ENCODE measurements around the gene FGFR3. TPM values are rescaled to one million over a fixed set of nuclear protein-coding genes. Genes with fewer than 3 reads are reported as not detected.
A peak's percentile ranks its signal among the peaks of the same experiment; 100 is the strongest.

Gene FGFR3
- total RNA-seq, 4 donors from 2014 or later, result 0.78 to 5.1 (median 1.6) TPM

DNA sequence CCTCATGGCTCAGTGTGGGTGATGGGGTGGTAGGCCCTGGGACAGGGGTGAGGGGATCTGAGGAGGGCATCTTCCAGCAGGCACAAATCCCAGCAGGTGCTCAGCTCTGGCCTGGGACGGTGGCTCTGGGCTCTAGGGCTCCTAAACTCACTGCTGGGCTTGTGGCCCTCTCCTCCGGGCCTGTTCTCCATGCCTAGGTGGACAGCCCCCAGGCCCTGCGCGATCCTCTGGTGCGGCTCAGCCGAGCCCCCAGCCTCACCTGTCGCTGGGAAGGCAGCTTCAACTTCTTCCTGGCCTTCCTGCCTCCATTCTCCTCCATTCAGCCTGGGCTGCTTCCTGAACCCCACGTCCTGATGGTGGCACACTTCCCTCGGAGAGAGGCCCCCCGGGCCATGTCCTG is 19.3 kb upstream of the FGFR3 start:
- no peak overlapping the region for H3K27ac ChIP-seq
- peaks cover 3 to 11% of the 10 kb centered on the region in 2 donors for H3K4me1 ChIP-seq
- no peaks in the 10 kb centered on the region for H3K36me3 ChIP-seq
- no peak for TF ChIP-seq POLR2A (IDR thresholded peaks at IDR 0.05)
- TF ChIP-seq, protein P1, sequence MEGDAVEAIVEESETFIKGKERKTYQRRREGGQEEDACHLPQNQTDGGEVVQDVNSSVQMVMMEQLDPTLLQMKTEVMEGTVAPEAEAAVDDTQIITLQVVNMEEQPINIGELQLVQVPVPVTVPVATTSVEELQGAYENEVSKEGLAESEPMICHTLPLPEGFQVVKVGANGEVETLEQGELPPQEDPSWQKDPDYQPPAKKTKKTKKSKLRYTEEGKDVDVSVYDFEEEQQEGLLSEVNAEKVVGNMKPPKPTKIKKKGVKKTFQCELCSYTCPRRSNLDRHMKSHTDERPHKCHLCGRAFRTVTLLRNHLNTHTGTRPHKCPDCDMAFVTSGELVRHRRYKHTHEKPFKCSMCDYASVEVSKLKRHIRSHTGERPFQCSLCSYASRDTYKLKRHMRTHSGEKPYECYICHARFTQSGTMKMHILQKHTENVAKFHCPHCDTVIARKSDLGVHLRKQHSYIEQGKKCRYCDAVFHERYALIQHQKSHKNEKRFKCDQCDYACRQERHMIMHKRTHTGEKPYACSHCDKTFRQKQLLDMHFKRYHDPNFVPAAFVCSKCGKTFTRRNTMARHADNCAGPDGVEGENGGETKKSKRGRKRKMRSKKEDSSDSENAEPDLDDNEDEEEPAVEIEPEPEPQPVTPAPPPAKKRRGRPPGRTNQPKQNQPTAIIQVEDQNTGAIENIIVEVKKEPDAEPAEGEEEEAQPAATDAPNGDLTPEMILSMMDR (IDR thresholded peaks at IDR 0.05), result no peak
- WGBS, 2 donors, result 93 to 95% methylated on average over 3 to 10 of the region's 10 CpGs
- no peak for DNase-seq
- no peak overlapping the region for H3K4me3 ChIP-seq (replicated peaks in 1 of 3)
- H3K27me3 ChIP-seq, result no peaks in the 10 kb centered on the region
- H3K9me3 ChIP-seq, result no peaks in the 10 kb centered on the region
- intact Hi-C loops (cut with DNase I), result no loop called here

DNA sequence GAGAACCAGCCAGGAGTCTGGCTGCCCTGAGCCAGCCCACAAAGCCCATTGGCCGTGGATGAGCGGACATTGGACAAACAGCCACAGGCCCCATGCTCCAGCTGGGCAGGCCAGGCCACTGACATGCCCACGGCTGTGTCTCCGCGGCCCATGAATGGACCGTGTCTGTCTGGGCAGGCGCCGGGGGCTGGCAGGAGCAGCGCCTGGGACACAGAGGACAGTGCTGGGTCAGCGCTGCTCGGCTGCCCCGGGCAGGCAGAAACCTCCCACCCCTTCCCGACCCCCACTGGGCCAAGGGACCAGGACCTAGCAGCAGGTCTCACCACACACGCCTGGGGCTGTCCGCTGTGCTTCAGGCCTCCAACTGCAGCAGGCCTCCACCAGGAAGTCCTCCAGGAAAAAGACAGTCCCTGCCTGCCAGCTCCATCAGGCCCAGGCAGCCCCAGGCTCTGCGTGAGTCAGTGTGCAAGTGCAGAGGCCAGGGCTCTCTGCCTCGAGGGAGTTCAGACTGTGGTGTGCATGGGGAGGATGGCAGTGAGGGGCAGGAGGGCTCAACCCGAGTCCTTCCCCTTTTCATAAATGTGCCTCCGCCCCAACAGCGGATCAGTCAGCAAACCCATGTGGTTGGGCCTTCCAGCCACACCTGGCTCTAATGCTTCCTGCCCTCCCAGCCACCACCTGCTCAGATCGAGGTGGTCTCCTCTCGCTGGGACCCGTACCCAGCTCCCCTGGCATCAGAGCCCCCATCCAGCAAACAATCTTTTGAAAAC is 17.2 kb upstream of the FGFR3 start:
- 64 to 72% methylated on average over 10 to 11 of the region's 23 CpGs for WGBS, 2 donors
- intact Hi-C loops (cut with DNase I), result no loop called here
- no peaks in the 10 kb centered on the region for H3K27me3 ChIP-seq

DNA sequence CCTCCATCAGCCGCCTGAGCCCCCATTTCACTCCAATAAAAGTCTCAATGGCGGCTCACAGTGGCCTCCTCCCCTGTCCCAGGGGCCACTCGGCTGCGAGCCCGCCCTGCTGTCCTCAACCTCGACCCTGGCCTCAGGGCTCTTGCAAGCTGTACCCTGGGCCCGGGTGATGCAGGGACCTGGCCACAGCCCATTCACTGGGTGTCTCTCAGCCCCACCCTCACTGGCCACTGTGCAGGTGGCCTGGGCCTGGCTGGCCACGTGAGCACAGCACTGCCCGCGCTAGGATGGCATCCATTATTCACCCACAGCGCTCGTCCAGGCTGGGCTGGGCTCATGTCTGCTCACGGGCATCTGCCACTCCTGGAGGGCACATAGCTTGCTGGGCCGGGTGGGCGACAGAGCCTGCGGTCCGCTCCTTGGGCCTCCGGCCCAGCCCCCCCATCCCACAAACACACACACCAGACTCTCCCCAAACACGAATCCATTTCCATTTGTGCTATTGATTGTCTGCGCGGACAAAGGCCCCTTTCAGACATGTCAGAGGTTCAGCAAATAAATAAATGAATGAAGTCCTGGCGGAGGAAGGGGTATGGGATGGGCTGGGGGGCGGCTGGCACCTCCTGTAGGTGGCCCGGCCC is 16.5 kb upstream of the FGFR3 start:
- H3K36me3 ChIP-seq, result no peaks in the 10 kb centered on the region
- WGBS, 2 donors, result 94 to 96% methylated on average over 20 to 23 of the region's 24 CpGs
- no peak for DNase-seq
- no peak overlapping the region for H3K4me3 ChIP-seq (replicated peaks in 1 of 3)
- no peaks in the 10 kb centered on the region for H3K27me3 ChIP-seq
- H3K9me3 ChIP-seq, result no peaks in the 10 kb centered on the region
- TF ChIP-seq, protein P1 (IDR thresholded peaks at IDR 0.05), result no peak
- TF ChIP-seq POLR2A (IDR thresholded peaks at IDR 0.05), result no peak
- no peak overlapping the region for H3K27ac ChIP-seq
- intact Hi-C loops (cut with DNase I), result no loop called here
- peaks cover 3 to 11% of the 10 kb centered on the region in 2 donors for H3K4me1 ChIP-seq

More for the DNA sequence above, 17.2 kb upstream of the FGFR3 start:
- DNase-seq, result peak; percentile 40 to 45
- no peaks in the 10 kb centered on the region for H3K9me3 ChIP-seq
- peaks cover 3 to 11% of the 10 kb centered on the region in 2 donors for H3K4me1 ChIP-seq
- H3K36me3 ChIP-seq, result no peaks in the 10 kb centered on the region
- no peak overlapping the region for H3K4me3 ChIP-seq (replicated peaks in 1 of 3)
- no peak overlapping the region for H3K27ac ChIP-seq
- TF ChIP-seq, protein P1 (IDR thresholded peaks at IDR 0.05), result no peak

DNA sequence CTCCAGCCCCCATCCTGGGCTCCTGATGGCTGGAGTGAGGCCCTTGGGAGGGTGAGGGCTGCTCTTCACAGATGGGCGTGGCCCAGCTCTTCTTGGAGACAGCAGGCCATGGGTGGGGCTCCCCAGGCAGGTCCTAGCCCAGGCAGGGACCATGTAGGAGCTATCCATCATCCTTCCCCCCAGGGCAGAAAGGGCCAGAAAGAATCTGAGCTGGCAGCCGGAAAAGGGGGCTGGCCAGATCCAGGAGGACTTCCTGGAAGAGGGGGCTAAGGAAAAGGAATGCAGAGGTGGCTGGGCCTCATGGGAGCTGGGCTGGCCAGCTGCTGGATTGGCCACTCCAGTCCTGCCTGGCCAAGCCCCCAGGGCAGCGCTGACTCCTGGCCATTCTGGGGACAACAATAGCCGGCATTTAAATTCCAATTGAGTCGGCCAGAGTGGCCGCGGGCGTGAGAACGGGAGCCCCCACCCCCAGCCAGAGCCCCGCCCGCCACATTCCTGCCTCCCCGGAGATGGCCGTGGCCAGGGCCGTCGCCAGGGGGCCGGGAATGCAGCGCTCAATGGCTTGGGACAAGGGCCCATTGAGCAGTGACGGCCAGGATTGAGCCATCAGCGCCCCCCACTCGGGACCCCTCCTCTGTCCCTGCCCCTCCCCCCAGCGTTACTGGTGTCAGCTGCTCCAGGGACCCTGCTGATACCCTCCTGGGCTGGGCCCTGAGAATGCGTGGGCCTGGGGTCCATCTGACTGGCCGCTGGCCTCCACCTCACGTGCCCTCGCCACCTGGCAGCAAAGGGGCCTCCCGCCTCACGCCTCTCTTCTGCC is 15.1 kb upstream of the FGFR3 start:
- H3K36me3 ChIP-seq, result no peaks in the 10 kb centered on the region
- H3K4me3 ChIP-seq (replicated peaks in 1 of 3), result no peak overlapping the region
- intact Hi-C loops (cut with DNase I), result no loop called here
- peak; percentile 25 to 32 for DNase-seq
- peaks cover 3 to 11% of the 10 kb centered on the region in 2 donors for H3K4me1 ChIP-seq
- no peaks in the 10 kb centered on the region for H3K9me3 ChIP-seq
- TF ChIP-seq, protein P1 (IDR thresholded peaks at IDR 0.05), result peak in 1 of 6 experiments; percentile 12
- no peak for TF ChIP-seq POLR2A (IDR thresholded peaks at IDR 0.05)
- no peaks in the 10 kb centered on the region for H3K27me3 ChIP-seq
- 41 to 54% methylated on average over 15 of the region's 27 CpGs for WGBS, 2 donors
- no peak overlapping the region for H3K27ac ChIP-seq

All from thyroid gland (tissue), 4 donors.